ENCODE results near the gene NR2E3.

NR2E3 gene

DNA sequence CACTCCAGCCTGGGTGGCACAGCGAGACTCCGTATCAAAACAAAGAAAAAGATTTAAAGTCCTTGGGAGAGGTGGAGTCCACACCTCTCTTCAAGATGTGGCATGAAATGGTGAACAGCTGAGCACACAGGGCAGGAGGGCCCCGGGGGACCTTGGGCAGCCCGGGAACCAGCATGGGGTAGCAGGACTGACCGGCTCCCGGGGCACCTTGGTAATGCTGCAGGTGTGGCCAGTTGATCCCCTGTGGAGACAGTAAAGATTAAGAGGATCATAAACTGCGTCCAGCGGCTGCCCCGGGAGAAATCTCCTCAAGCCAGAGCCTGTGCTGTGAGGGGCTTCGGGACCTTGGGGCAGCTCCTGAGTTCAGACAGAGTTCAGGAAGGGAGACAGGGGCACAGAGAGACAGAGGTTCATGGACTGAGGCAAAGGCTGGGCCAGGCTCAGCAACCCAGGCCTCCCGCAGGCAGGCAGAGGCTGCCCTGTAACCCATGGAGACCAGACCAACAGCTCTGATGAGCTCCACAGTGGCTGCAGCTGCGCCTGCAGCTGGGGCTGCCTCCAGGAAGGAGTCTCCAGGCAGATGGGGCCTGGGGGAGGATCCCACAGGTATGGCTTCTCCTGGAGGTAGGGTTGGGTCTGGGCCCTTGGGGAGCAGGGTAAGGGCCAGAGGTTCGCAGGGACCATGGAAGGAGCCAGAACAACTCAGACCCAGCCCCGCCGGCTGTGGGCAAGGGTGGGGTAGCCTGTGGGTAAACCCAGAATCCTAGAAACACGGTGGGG lies at the start of gene NR2E3:
Gene NR2E3, plus strand, starts transcription at position 299 of the 780 bp plus-strand sequence. Its CDS starts 190 bp downstream, at position 489.
- H3K27ac ChIP-seq = no peak within 1 kb of the TSS

DNA sequence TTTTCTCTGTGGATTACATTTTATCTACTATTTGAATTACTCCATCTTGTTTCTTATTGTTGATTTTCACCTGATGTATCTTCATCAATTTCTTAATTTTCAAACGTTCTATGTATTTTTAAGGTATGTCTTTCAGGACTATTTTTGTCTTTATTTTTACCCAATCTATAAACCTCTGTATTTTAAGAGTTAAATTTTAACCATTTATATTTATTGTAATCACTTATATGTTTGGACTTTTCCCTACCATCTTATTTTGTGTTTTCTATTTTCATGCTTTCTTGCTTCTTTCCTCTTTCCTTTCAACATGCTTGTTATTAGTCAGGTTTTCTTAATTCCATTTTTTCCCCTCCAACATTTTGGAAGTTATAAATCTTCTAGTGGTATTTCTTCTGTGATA lies 49.5 kb upstream of the NR2E3 start:
- TF ChIP-seq CTCF (conservative IDR thresholded peaks at IDR 0.05) (no peak), ZFX (IDR thresholded peaks at IDR 0.05) (no peak)
- no peak overlapping the region for H3K27ac ChIP-seq

More for the DNA sequence above, at the start of gene NR2E3:
- TF ChIP-seq ZFX (IDR thresholded peaks at IDR 0.05) (no peak), CTCF (conservative IDR thresholded peaks at IDR 0.05) (no peak)

GRCh38 chr15:71761649-71762048 lies 48.7 kb upstream of the NR2E3 start:
- TF ChIP-seq CTCF (conservative IDR thresholded peaks at IDR 0.05) (no peak), ZFX (IDR thresholded peaks at IDR 0.05) (no peak)
- no peak overlapping the region for H3K27ac ChIP-seq

DNA sequence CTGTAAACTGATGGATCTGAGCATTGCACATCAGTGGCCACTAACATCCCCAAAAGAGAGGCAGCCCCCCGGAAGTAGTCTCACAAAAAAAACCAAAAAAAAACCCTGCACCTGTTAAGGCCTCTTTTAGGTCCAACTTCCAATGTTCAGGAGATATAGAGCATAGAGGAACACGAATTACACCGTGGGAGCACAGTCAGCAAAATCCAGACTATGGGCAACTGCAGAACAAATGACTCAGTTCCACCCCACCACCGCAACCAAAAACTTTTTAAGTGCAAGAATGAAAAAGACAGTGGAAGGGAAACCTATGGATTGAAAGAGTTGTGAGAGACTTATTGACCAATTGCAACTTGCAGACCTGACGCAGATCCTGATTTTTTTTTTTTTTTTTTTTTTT lies 42.2 kb upstream of the NR2E3 start:
- TF ChIP-seq CTCF (conservative IDR thresholded peaks at IDR 0.05) (no peak), ZFX (IDR thresholded peaks at IDR 0.05) (no peak)

GRCh38 chr15:71773206-71773859 lies 37.0 kb upstream of the NR2E3 start:
- H3K27ac ChIP-seq = no peak overlapping the region
- TF ChIP-seq CTCF (conservative IDR thresholded peaks at IDR 0.05) (no peak), ZFX (IDR thresholded peaks at IDR 0.05) (no peak)

More for the DNA sequence above, 42.2 kb upstream of the NR2E3 start:
- no peak overlapping the region for H3K27ac ChIP-seq

DNA sequence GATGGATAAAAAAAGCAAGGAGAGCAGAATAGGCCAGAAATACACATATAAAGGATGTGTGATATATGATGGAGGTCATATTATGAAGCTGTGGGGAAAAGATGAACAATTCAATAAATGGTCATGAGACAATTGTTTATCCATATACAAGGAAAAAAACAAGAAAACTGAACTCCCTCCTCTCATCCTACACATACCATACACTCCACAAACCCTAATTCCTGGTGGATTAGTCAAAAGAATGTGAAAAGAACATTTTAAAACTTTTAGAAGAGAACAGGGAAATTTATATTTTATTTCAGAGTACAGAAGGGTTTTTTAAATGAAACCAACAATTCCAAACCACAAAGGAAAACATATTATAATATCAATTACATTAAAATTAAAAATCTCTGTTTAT lies 34.5 kb upstream of the NR2E3 start:
- no peak for TF ChIP-seq ZFX (IDR thresholded peaks at IDR 0.05)
- TF ChIP-seq CTCF (conservative IDR thresholded peaks at IDR 0.05) = no peak
- no peak overlapping the region for H3K27ac ChIP-seq

DNA sequence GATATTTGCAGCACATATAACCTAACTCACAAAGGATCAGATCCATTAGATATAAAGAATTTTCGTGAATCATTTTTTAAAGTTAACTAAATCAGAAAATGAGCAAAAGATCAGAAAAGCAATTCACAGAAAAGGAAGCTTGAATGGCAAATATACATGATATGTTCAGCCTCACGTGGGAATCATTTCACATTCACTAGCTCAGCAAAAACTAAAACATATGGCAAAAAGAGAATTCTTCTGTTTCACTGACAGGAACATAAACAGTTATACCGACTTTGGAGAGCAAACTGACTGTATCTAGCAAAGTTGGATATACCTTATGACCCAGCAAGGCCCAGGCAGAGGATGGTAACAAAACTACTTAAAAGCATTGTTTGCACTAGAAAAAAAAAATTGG lies 34.0 kb upstream of the NR2E3 start:
- H3K27ac ChIP-seq = no peak overlapping the region
- no peak for TF ChIP-seq ZFX (IDR thresholded peaks at IDR 0.05)
